ENCODE measurements around the gene DNASE1.

DNA sequence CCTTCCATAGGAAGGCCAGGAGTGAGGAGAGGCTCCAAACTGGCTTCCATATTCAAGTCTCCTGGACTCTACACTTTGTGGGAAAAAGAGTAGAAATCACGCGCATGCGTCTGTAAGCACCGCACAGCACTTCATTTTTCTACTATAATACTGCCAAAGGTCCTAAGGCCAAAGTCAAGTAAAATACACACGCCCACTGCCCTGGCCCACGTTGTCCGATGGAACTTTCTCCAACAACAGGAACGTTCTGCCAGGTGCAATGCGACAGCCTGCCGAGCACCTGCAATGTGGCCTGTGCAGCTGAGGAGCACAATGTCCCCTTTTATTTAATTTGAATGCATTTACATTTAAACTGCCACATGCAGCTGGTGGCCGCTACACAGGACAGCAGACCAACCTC, 23.5 kb downstream of the DNASE1 start:
- TF ChIP-seq, protein P1, sequence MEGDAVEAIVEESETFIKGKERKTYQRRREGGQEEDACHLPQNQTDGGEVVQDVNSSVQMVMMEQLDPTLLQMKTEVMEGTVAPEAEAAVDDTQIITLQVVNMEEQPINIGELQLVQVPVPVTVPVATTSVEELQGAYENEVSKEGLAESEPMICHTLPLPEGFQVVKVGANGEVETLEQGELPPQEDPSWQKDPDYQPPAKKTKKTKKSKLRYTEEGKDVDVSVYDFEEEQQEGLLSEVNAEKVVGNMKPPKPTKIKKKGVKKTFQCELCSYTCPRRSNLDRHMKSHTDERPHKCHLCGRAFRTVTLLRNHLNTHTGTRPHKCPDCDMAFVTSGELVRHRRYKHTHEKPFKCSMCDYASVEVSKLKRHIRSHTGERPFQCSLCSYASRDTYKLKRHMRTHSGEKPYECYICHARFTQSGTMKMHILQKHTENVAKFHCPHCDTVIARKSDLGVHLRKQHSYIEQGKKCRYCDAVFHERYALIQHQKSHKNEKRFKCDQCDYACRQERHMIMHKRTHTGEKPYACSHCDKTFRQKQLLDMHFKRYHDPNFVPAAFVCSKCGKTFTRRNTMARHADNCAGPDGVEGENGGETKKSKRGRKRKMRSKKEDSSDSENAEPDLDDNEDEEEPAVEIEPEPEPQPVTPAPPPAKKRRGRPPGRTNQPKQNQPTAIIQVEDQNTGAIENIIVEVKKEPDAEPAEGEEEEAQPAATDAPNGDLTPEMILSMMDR (IDR thresholded peaks at IDR 0.05): no peak
- no peak for TF ChIP-seq EZH2phosphoT487 (IDR thresholded peaks at IDR 0.05)

All from neural progenitor cell (in vitro differentiated cells).